NT2/D1 (cell line): ENCODE results near the gene SETD1B.

Experiments used
- SUZ12 ChIP-seq: IDR thresholded peaks from 2 replicates; pipeline ENCODE4 v1.6.1; 2011; ENCODE audit not compliant: insufficient read length, insufficient read depth; ENCODE audit errors: extremely low read depth
- ZNF274 ChIP-seq: IDR thresholded peaks from 2 replicates; pipeline ENCODE4 v1.6.1; 2011; ENCODE audit warnings: mild to moderate bottlenecking, low read depth, low read length

DNA sequence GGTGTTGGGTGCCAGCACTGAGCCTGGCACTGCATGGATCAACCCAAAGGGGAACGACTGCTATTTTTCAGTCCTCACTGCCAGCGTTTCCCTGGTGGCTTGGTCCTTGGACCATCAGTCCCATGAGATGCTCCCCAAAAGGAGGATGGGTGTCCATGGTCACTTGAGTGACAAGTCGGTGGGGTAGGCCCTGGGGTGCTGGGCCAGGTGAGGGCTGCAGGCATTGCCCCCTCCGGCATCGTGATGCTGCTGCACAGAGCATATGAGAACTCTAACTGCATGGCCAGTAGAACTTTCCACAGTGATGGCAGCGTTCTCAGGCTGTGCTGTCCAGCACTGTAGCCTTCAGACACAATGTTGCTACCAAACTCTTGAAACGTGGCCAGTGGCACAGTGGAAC, 16.2 kb downstream of the SETD1B start:
- TF ChIP-seq SUZ12 (no peak), ZNF274 (no peak)
